Skeletal muscle satellite cell (primary cell): ENCODE data around the gene TM9SF2.
"Not testable (repeated sequence)": the region's sequence is repeated elsewhere in the genome, so short reads cannot be mapped to it uniquely, and the experiment has no call there.

Source experiments
- H3K27me3 ChIP-seq: 2 replicates; pipeline ENCODE4 v1.7.0; 2013; ENCODE audit warnings: low read length; ENCODE audit not compliant: control insufficient read depth, insufficient read depth
- H3K36me3 ChIP-seq: 2 replicates; pipeline ENCODE4 v1.7.0; 2013; ENCODE audit warnings: mild to moderate bottlenecking, control low read depth, low read length; ENCODE audit not compliant: insufficient read depth
- H3K4me1 ChIP-seq: 2 replicates; pipeline ENCODE4 v1.7.0; 2013; ENCODE audit warnings: low read length; ENCODE audit not compliant: control insufficient read depth, insufficient read depth
- H3K4me2 ChIP-seq: 2 replicates; pipeline ENCODE4 v1.7.0; 2013; ENCODE audit warnings: mild to moderate bottlenecking, low read length
- H3K4me3 ChIP-seq: 2 replicates; pipeline ENCODE4 v1.7.0; 2013; ENCODE audit warnings: low read length
- H3K9ac ChIP-seq: 2 replicates; pipeline ENCODE4 v1.7.0; 2013; ENCODE audit warnings: mild to moderate bottlenecking, low read depth, low read length, moderate library complexity
- H3K9me3 ChIP-seq: replicated peaks from 2 replicates; pipeline ENCODE4 v1.7.0; 2013; ENCODE audit warnings: mild to moderate bottlenecking, control low read depth, low read length

TM9SF2 gene

GRCh38 chr13:99566125-99567083, 65.1 kb downstream of the TM9SF2 start:
- no peaks in the 10 kb centered on the region for H3K9me3 ChIP-seq
- no peak overlapping the region for H3K4me3 ChIP-seq
- H3K4me1 ChIP-seq = no peaks in the 10 kb centered on the region
- no peak overlapping the region for H3K4me2 ChIP-seq
- no peaks in the 10 kb centered on the region for H3K27me3 ChIP-seq
- peaks cover 14% of the 10 kb centered on the region for H3K36me3 ChIP-seq
- no peak overlapping the region for H3K9ac ChIP-seq

- H3K27me3 ChIP-seq, H3K4me1 ChIP-seq, H3K9me3 ChIP-seq, H3K4me2 ChIP-seq, H3K36me3 ChIP-seq, H3K9ac ChIP-seq, H3K4me3 ChIP-seq: not testable (repeated sequence)
Observed at GRCh38 chr13:99568901-99569300, 67.6 kb downstream of the TM9SF2 start.

- H3K4me2 ChIP-seq = no peak overlapping the region
- no peaks in the 10 kb centered on the region for H3K9me3 ChIP-seq
- no peaks in the 10 kb centered on the region for H3K36me3 ChIP-seq
- no peaks in the 10 kb centered on the region for H3K27me3 ChIP-seq
- no peak overlapping the region for H3K9ac ChIP-seq
- peaks cover 3% of the 10 kb centered on the region for H3K4me1 ChIP-seq
- H3K4me3 ChIP-seq = no peak overlapping the region
Observed at GRCh38 chr13:99572131-99572530, 70.9 kb downstream of the TM9SF2 start.

GRCh38 chr13:99572921-99573320, 71.6 kb downstream of the TM9SF2 start:
- H3K4me2 ChIP-seq = no peak overlapping the region
- peaks cover 3% of the 10 kb centered on the region for H3K4me1 ChIP-seq
- no peak overlapping the region for H3K9ac ChIP-seq
- H3K9me3 ChIP-seq = no peaks in the 10 kb centered on the region
- H3K4me3 ChIP-seq = no peak overlapping the region
- H3K27me3 ChIP-seq = no peaks in the 10 kb centered on the region
- H3K36me3 ChIP-seq = no peaks in the 10 kb centered on the region

GRCh38 chr13:99575376-99576120, 74.3 kb downstream of the TM9SF2 start:
- no peak overlapping the region for H3K4me2 ChIP-seq
- H3K9me3 ChIP-seq = no peaks in the 10 kb centered on the region
- no peak overlapping the region for H3K9ac ChIP-seq
- no peak overlapping the region for H3K4me3 ChIP-seq
- no peaks in the 10 kb centered on the region for H3K27me3 ChIP-seq
- no peaks in the 10 kb centered on the region for H3K36me3 ChIP-seq
- H3K4me1 ChIP-seq = peaks cover 3% of the 10 kb centered on the region

GRCh38 chr13:99577934-99578917, 77.0 kb downstream of the TM9SF2 start:
- Histone ChIP-seq H3K9ac (no peak overlapping the region), H3K4me2 (no peak overlapping the region), H3K27me3 (no peaks in the 10 kb centered on the region), H3K9me3 (no peaks in the 10 kb centered on the region), H3K4me3 (no peak overlapping the region), H3K36me3 (no peaks in the 10 kb centered on the region), H3K4me1 (no peaks in the 10 kb centered on the region)

GRCh38 chr13:99580500-99581268, 79.4 kb downstream of the TM9SF2 start:
- Histone ChIP-seq H3K27me3 (peaks cover 5% of the 10 kb centered on the region), H3K4me3 (no peak overlapping the region), H3K4me2 (no peak overlapping the region), H3K4me1 (no peaks in the 10 kb centered on the region), H3K36me3 (no peaks in the 10 kb centered on the region), H3K9me3 (no peaks in the 10 kb centered on the region), H3K9ac (no peak overlapping the region)

GRCh38 chr13:99582511-99582910, 81.2 kb downstream of the TM9SF2 start:
- no peaks in the 10 kb centered on the region for H3K36me3 ChIP-seq
- H3K4me2 ChIP-seq = no peak overlapping the region
- H3K4me1 ChIP-seq = no peaks in the 10 kb centered on the region
- H3K4me3 ChIP-seq = no peak overlapping the region
- no peaks in the 10 kb centered on the region for H3K9me3 ChIP-seq
- H3K27me3 ChIP-seq = peaks cover 5% of the 10 kb centered on the region
- no peak overlapping the region for H3K9ac ChIP-seq

- Histone ChIP-seq H3K4me1 (peaks cover 7% of the 10 kb centered on the region), H3K4me2 (no peak overlapping the region), H3K9me3 (no peaks in the 10 kb centered on the region), H3K36me3 (no peaks in the 10 kb centered on the region), H3K4me3 (no peak overlapping the region), H3K27me3 (peaks cover 5% of the 10 kb centered on the region), H3K9ac (no peak overlapping the region)
Observed at GRCh38 chr13:99585609-99586008, 84.3 kb downstream of the TM9SF2 start.

GRCh38 chr13:99587021-99587420, 85.7 kb downstream of the TM9SF2 start:
- H3K36me3 ChIP-seq = no peaks in the 10 kb centered on the region
- peaks cover 5% of the 10 kb centered on the region for H3K27me3 ChIP-seq
- no peak overlapping the region for H3K4me2 ChIP-seq
- H3K9ac ChIP-seq = no peak overlapping the region
- no peak overlapping the region for H3K4me3 ChIP-seq
- H3K9me3 ChIP-seq = no peaks in the 10 kb centered on the region
- peaks cover 14% of the 10 kb centered on the region for H3K4me1 ChIP-seq
